HG03571 (cell line): ENCODE data around the gene PPP1R2B.
A peak's percentile ranks its signal among the peaks of the same experiment; 100 is the strongest.
"Not testable (repeated sequence)": the region's sequence is repeated elsewhere in the genome, so short reads cannot be mapped to it uniquely, and the experiment has no call there.

Source experiments
- ATAC-seq: cut with Tn5 transposase; IDR thresholded peaks from one replicate; pipeline ENCODE4 v1.9.1; 2021; ENCODE audit not compliant: unreplicated experiment

Gene PPP1R2B

DNA sequence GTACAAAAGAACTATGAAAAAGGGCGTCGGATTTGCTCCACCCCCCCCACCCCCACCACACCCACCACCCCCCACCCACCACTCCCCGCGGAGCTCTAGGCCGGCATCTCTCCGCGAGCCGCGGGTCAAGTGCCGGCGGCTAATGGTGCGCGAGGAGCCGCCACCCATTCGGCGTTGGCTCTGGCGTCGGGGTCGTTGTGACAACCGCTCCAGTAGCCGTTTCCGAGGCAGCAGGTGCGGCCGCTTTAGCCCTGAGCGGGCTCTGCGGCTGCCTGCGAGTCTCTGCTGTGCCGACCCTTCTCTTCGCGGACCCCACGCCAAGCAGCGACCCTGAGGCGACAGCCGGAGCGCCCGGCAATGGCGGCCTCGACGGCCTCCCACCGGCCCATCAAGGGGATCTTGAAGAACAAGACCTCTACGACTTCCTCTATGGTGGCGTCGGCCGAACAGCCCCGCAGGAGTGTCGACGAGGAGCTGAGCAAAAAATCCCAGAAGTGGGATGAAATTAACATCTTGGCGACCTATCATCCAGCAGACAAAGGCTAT is at the start of gene PPP1R2B:
TSS of gene PPP1R2B (plus strand) at position 90 of the 546 bp plus-strand sequence. CDS start at position 358, 268 bp downstream.
- ATAC-seq: no peak

DNA sequence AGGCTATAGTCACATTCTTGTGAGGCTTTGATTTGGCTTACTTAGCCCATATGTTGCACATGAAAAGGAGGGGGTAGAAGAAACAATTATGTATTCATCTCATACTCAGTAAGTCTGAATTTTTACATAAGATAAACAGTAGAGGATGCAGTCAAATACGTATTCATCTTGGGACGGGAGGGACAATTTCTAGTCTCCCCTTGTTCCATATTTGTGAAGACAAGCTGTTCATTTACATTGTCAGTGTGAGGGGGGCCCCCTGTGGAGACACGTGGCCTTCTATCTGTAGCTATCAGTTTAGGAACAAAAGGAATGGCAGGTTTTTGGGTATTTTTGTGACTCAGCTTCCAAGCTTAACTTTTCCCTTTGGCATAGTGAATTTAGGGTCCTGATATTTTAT is 49.2 kb upstream of the PPP1R2B start:
- no peak for ATAC-seq

DNA sequence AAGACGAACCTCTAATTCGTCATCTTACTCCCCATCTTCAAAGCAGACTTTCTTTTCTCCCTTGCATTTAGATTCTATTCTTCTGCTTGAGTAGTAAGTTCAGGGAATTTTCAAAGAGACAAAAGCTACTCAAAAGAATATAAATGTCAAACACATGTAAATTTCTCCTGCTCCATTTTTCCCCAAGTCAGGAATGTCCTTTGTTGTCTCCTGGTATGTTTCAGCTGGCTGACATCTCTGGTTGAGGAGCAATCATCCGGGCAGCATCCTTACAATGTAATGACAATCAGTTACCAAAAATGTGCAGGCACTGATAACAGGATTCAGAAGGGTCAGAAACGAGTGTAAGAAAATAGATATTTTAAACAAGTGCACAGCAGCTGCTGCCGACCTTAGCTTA is 47.6 kb upstream of the PPP1R2B start:
- ATAC-seq: no peak

DNA sequence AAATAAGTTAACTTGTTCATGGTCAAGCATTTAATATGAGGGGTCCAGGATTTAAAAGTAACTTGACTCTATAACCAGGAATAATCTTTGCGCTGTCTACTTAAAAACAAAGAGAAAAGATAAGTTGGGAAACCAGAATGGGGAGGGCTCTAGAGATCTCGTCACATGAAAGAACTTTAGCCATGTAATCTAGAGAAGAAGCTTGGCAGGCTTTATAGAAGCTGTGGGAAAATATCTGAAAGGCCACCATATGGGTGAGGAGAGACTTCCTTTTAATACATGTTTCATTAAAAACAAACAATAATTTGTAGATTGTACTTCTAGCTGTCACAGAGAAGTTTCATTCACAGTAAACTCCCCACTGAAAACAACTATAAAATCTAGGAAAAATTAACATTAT is 46.7 kb upstream of the PPP1R2B start:
- ATAC-seq: no peak

DNA sequence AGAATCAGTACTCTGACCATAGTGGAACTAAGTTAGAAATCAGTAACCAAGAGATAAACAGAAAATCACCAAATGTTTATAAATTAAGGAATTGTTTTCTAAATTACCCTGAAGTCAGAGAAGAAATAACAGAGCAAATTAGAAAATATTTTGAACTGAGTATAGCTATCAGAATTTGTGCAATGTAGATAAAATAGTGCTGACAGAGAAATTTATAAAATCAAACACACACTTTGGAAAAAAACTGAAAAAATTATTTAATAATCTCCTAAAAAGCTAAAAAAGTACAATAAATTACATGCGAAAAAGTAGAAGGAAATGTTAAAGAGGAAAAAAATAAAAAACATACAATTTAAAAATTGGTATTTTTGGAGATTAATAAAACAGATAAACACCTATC is 37.1 kb upstream of the PPP1R2B start:
- ATAC-seq: no peak

DNA sequence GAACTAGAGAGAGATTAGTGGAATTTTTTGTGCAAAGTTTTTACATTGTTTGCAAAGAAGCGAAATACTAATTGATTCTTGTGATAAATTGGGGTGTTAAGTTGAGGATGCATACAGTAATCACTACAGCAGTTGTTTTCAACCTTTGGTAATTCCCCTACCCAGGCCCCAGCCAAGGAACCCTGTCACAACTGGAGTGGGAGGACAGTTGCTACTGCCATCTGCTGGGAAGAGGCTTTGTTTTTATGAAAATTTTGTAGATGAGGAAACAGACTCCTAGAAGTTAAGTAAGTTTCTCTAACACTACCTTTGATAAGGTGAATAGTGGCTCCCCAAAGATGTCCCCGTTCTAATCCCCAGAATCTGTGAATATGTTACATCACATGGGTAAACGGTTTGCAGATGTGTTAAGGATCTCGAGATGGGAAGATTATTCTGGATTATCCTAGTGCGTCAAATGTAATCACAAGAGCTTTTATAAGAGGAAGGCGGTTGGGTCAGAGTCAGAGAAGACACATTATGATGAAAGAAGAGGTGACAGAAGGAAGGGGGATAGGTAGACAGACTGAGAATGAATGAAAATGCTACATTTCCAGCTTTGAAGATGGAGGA is 34.0 kb upstream of the PPP1R2B start:
- no peak for ATAC-seq

DNA sequence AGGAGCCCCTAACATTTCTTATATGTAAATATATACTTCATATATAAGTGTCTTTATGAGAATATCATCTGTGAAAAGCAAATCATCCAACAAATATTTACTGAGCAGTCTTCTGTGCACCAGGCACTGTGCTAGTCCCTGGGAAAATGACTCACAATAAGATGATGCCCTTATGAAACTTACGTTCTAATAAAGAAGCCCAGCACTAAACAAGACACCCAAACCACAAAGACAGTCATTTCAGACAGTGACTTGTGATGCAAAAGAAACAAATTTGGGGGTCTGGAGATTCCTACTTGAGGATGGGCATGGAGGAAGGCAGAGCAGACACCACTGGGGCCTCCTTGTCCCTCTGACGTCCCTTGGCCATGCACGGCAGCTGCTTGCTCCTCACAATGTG is 30.6 kb upstream of the PPP1R2B start:
- ATAC-seq: no peak

DNA sequence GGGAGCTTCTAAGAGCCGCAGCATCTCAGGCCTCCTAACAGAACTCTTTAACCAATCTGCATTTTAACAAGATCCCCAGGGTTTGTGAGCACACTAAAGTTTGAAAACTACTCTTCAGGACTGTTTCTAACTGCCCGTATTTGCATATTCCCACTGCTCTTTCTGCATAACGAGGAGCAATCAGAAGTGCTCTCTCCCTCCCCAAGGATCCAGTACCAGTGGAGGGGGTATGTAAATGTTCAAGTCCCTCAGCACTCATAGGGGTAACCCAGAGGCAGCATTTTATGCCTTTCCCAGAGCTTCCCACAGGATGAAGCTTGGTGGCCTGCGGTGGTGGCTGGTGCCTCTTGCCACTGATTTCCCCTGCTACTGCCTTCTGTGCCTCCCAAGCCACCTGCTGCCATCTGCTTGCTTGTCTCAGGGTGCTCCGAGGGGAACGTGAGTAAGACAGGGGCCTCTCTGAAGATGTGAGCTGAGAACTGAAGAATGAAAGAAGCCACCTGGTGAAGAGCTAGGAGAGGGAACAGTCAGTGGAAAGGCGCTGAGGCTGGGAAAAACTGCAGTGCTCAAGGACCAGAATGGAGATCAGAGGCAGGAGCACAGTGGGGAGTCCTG is 30.0 kb upstream of the PPP1R2B start:
- ATAC-seq: no peak

DNA sequence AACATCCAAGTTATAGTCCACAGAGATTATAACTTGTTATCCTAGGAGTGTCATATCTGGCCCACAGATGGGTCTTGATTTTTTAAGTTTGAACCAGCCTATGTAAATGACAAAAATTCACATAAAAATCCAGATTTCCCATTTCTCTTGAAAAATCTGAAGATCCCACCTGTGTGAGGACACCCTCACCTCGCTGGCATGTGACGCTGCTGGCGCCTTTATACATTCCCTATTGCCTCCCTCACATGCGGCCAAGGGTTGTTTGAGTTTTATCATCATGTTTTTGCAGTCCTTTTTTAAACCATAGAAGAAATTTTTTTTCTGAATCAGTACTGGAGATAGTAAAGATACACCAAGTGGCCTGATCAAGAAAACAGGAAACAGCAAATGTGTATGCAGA is 25.9 kb upstream of the PPP1R2B start:
- no peak for ATAC-seq

DNA sequence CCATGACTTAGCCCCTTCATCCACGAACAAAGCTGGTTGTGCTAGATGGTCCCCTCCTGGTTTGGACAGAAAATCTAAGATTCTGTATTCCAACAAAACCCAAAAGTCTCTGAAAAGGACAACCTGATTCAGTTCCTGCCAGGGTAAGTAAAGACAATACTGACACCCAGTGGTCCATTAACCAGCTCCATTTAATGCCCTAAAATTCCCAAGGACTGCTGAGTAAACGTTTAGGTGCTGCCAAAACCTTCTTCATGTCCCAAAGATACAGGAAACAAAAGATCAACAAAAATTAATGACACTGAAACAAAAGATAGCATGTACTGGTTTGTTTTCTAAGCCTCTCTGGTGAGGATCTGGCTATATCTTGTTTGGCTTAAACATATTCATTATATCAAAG is 25.3 kb upstream of the PPP1R2B start:
- ATAC-seq: no peak

DNA sequence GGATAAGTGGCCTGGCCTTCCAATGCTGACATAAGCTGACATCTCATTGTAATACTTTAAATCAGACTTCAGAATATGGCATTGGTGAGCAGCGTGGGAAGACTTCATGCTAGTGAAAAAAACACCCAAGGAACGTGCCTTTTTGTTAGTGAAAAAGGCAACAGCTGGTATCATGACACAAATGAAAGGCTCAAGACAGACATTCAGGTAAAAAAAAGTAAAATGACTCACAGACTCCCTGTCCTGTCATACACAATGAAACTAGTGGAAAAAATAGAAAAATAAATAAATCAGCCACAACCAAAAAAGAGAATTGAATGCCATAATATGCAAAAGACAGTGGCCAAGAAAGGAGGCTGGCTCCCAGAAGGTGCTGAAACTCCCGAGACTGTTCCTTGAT is 24.4 kb upstream of the PPP1R2B start:
- ATAC-seq: peak; percentile 15

DNA sequence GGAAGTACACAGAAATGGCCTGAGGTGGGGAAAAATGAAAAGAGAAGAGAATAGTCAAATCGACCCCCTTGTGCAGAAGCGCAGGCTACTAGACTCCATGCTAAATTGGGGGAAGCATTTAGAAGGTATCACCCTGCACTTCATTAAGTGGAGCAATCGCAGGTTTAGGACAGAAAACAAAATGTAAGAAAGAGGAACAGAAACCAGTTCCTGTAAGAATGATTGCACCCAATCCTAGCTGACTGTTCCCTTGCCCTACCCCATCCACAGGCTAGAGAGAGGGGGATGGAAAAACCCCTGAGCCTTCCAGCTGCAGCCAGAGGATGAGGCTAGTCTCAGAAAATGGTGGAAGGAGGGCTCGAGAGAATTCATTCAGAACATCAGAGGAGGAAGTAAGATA is 23.9 kb upstream of the PPP1R2B start:
- peak; percentile 58 for ATAC-seq

DNA sequence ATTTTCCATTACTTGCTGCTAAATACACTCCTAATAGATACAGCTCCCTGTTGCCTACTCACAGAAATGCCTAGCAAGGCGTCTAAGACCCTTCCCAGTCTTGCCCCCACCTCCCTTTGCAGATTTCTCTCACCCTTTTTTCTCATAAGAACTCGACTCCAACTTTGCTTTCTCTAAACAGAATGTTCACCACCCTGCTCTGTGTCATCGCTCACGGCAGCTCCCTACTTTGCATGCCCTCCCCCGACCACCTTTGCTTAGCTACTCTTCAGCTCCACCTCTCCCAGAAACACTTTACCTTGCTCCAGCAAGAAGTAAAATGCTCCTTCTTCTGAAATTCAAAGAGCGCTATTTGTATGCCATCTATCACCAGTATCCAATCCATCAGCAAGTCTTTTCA is 15.2 kb upstream of the PPP1R2B start:
- ATAC-seq: no peak

DNA sequence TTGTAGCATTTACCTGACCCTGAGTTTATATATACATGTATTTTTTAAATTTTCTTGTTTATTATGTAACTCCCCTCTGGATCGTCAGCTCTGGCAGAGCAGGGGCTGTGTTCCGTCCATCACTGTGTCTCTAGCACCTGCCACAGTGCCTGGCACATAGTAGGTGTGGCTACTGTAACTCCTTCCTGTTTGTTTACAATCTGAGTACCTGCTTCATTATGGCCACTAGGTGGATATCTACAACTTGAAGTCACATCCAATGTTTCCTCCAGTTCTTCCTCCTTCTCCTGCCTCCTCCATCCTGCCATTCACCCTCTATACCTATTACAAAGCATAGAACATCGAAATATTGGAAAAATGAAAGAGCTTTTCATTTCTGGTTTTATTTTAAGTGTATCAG is 14.2 kb upstream of the PPP1R2B start:
- ATAC-seq: no peak

DNA sequence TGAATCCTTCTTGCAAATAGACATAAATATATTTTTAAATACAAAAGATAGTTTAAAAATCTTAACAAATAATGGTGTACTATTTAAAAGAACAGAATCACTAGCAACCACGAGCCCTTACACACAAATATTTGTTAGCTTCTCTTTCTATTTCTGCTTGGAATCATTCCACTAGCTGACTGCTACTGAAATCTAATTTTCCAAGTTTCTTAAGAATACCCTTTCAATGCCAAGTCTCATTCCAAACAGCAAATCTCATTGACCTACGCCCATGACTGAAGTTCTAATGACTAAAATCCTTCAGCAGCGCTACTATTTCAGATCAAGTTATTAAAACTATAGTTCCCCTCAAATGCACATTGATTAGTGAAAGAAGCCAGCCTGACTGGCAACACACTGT is 13.2 kb upstream of the PPP1R2B start:
- no peak for ATAC-seq

DNA sequence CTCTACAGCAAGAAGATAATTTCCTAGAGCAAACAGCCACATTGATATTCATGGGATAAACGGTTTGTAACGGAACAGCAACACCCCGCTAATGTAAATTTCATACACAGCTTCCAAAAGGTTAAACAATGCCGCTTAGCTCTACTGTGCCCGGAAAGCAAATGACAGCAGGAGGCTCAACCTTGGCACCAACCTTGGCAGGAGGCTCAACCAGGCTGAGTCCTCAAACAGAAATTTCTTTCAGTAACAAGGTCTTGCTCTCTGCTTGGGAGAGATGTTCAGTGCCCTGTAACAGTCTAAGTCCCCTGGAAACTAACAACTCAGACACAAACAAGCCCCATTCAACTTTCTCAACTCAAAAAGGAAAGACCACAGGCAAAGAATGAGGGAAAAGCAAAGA is 11.1 kb upstream of the PPP1R2B start:
- no peak for ATAC-seq

DNA sequence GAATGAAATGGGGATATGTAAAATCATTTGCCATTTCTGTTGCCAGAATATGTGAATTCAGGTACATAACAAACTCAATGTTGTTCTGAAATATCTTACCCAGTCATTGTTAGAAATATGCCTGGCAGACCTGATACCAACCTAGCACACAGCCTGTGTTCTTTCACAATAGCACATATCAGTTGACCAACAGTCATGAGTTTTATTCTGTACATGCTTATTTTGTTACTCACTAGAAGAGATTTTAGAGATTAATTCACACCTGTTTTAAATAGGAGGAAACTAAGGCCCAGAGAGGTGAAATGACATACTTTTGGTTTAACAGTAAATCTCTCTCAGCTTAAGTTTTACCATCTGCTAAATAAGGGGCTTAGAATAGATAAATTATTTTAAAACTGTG is 8.4 kb upstream of the PPP1R2B start:
- no peak for ATAC-seq

DNA sequence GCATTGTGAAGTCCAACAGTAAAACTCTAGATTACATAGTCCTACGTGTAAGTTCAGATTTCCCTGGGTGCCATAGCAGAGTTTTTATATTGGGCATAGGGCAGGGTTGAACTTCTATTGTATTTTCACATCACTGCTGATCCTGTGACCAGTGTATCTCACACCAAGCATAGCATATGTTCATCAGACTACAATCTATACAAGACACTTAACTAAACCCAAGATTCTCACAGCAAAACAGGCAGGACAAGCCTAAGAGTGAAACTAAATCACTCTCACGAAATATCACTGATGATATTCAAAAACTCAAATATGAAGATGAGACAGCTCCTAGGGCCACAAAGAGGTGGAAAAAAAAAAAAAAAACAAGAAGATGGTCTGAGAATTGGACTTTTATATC is 3.2 kb upstream of the PPP1R2B start:
- no peak for ATAC-seq

DNA sequence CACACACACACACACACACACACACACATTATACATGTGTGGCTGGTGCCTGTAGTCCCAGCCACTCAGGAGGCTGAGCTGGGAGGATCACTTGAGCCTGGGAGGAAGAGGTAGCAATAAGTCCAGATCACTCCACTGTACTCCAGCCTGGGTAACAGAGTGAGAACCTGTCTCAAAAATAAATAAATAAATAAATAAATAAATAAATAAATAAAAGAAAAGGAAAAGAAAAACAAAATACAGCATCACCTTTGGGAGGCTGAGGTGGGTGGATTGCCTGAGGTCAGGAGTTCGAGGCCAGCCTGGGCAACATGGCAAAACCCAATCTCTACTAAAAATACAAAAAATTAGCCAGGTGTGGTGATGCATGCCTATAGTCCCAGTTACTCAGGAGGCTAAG is 1.6 kb upstream of the PPP1R2B start:
- not testable (repeated sequence) for ATAC-seq

DNA sequence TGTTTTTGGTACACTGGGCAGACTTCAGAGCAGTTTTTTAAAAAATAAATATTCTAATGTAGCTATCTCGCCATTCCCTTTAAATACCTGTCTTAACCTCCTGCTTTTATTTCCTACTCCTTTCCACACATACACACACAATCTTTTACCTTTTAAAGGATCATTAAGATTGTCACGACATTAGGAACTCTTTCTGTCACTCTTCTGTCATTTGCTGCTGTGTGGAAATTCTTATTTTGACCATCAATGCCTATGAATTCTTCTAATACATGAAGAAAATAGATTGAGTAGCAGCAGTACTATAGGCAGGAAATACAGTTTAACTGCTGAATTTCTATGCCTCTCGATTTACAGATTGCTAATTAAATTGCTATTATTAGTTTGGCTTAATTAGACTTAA is 1.8 kb downstream of the PPP1R2B start:
- no peak for ATAC-seq

DNA sequence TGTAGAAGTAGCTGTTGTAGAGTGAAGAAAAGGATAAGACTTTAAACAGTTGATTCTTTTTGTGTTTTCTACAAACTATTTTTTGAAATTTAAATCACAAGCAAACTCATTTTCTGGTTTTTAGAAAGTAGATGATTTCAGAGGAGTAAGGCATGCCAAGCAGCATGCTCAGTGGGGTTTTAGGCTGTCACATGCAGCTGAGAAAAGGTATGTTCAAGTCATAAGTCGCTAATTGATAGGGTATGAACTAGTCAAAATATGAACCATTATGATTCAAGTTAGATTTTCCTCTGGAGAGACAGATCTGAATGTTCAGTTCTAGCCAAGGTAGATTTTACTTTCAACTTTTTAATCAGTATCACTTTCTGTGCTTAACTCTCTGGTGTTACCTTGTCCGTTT is 3.0 kb downstream of the PPP1R2B start:
- ATAC-seq: not testable (repeated sequence)

DNA sequence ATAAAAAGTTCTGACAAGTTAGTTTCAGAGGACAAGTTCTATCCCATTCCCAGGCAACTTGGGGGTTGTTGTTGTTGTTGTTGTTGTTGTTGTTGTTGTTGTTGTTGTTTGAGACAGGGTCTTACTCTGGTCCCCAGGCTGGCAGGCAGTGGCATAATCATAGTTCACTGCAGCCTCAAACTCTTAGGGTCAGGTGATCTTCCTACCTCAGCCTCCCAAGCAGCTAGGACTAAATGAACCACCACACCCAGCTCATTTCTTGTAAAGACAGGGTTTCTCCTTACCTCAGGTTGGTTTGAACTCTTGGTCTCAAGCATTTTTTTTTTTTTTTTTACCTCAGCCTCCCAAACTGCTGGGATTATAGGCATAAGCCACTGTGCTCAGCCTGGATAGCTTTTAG is 15.3 kb downstream of the PPP1R2B start:
- no peak for ATAC-seq

DNA sequence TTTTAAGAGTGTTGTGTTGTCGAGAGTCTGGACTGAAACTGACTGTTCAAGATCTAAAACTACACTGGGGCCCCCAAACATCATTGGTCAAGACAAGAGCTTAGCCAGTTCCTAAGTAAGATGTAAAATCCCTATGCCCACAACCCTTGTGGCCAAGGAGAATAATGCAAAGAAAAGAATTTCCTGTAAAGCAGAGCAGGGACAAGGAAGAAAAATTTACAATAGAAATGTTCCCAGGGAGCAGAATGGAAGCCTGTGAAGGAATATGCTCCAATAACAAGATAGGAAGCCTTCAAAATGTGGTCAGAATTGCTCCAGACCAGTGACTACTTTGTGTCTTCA is 20.4 kb downstream of the PPP1R2B start:
- no peak for ATAC-seq
